NT2/D1 (cell line): ENCODE measurements around the gene MEIOB.

ENCODE experiments used
- YY1 ChIP-seq: IDR thresholded peaks from 2 replicates; pipeline ENCODE4 v1.6.1; 2011; ENCODE audit not compliant: insufficient read length, insufficient read depth
- ZNF274 ChIP-seq: IDR thresholded peaks from 2 replicates; pipeline ENCODE4 v1.6.1; 2011; ENCODE audit warnings: mild to moderate bottlenecking, low read depth, low read length

GRCh38 chr16:1871974-1872635, at the start of gene MEIOB:
- TF ChIP-seq ZNF274 (no peak), YY1 (no peak)
